ENCODE data around the gene GSS. TPM values are rescaled to one million over a fixed set of nuclear protein-coding genes. Genes with fewer than 3 reads are reported as not detected.

Gene GSS
- total RNA-seq, 1 donor from 2014 or later = 26.1 TPM

DNA sequence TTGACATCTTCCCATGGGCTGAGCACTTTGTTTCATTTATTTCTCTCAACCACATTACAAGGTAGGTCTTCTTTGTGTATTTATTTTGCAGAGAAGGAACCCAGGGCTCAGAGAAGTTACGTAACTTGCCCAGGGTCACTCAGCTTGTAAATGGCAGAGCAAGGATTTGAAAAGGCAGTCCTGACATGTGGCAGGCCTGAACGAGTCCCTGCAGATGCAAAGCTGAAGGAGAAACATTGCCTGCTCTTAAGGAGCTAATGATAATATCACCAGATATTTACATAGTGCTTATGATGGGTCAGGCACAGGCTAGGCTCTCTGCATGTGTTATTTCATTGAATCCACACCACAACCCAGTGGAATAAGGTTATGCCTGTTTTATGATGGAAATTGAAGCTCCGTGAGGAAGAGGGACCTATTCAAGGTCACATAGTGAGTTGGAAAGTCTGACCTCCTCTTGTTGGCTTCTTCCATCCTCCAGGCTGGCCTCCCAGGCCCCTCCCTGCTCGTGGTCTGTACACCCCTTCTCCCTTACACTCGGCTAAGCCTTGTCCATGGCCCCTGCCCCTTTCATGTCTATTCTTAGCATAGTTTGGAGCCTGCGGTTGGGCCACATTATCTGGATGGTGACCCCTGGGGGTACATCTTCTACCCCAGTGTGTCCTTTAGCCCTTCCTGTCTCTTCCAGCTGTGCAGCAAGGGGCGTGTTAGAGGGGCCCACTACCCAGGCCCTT, 12.6 kb upstream of the GSS start:
- Mint-ChIP-seq H3K4me1 (no peaks in the 10 kb centered on the region), H3K27me3 (no peaks in the 10 kb centered on the region), H3K4me3 (no peak overlapping the region), H3K36me3 (ENCODE audit: low read depth) (no peaks in the 10 kb centered on the region), H3K27ac (no peak overlapping the region), H3K9me3 (no peaks in the 10 kb centered on the region)
- CTCF ChIA-PET = interaction anchor here (0.6 kb wide), 1 partner anchor 1903 kb away, joined by 4 read pairs; no protein-coding TSS in a partner anchor
- intact Hi-C loops (cut with micrococcal nuclease) = no loop called here
- DNase-seq = no peak
- POLR2A ChIA-PET = interaction anchor here (0.5 kb wide), 1 partner anchor 1928 kb away, joined by 3 read pairs; no protein-coding TSS in a partner anchor
- ATAC-seq (ENCODE audit: low read depth) = no peak
- TF ChIP-seq, protein P1, sequence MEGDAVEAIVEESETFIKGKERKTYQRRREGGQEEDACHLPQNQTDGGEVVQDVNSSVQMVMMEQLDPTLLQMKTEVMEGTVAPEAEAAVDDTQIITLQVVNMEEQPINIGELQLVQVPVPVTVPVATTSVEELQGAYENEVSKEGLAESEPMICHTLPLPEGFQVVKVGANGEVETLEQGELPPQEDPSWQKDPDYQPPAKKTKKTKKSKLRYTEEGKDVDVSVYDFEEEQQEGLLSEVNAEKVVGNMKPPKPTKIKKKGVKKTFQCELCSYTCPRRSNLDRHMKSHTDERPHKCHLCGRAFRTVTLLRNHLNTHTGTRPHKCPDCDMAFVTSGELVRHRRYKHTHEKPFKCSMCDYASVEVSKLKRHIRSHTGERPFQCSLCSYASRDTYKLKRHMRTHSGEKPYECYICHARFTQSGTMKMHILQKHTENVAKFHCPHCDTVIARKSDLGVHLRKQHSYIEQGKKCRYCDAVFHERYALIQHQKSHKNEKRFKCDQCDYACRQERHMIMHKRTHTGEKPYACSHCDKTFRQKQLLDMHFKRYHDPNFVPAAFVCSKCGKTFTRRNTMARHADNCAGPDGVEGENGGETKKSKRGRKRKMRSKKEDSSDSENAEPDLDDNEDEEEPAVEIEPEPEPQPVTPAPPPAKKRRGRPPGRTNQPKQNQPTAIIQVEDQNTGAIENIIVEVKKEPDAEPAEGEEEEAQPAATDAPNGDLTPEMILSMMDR (IDR thresholded peaks at IDR 0.05) = no peak

GRCh38 chr20:34967421-34967820, 11.8 kb upstream of the GSS start:
- Mint-ChIP-seq H3K4me1 (no peaks in the 10 kb centered on the region), H3K27me3 (no peaks in the 10 kb centered on the region), H3K9me3 (no peaks in the 10 kb centered on the region), H3K36me3 (ENCODE audit: low read depth) (no peaks in the 10 kb centered on the region), H3K27ac (no peak overlapping the region), H3K4me3 (no peak overlapping the region)
- ChIA-PET CTCF (no interaction called here), POLR2A (interaction anchor here (0.5 kb wide), 1 partner anchor 1927 kb away, joined by 3 read pairs; no protein-coding TSS in a partner anchor)
- DNase-seq (no peak), ATAC-seq (ENCODE audit: low read depth) (no peak)
- TF ChIP-seq, protein P1 (IDR thresholded peaks at IDR 0.05) = no peak
- intact Hi-C loops (cut with micrococcal nuclease) = no loop called here

DNA sequence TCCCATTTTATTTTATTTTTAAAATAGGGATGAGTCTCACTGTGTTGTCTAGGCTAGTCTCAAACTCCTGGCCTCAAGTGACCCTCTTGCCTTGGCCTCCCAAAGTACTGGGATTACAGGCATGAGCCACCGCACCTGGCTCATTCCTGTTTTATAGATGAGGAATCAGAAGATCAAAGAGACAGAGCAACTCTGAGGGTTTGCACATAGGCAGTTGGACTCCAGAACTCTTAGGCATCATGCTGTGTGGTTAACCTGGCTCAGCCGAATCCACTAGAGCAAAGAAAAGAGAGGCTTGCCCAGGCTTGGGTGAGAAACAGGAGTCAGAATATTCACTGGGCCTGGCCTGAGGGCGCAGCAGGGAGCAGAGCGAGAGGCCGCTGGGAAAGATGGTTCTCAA, 9.4 kb upstream of the GSS start:
- Mint-ChIP-seq H3K9me3 (no peaks in the 10 kb centered on the region), H3K27ac (no peak overlapping the region), H3K4me3 (no peak overlapping the region), H3K36me3 (ENCODE audit: low read depth) (no peaks in the 10 kb centered on the region), H3K4me1 (peaks cover 3% of the 10 kb centered on the region), H3K27me3 (no peaks in the 10 kb centered on the region)
- ChIA-PET CTCF (no interaction called here), POLR2A (interaction anchor here (0.5 kb wide), 1 partner anchor 313 kb away, joined by 3 read pairs; the partner anchor contains the start of gene MMP24OS)
- intact Hi-C loops (cut with micrococcal nuclease) = no loop called here
- no peak for DNase-seq
- ATAC-seq (ENCODE audit: low read depth) = no peak
- TF ChIP-seq, protein P1 (IDR thresholded peaks at IDR 0.05) = no peak

DNA sequence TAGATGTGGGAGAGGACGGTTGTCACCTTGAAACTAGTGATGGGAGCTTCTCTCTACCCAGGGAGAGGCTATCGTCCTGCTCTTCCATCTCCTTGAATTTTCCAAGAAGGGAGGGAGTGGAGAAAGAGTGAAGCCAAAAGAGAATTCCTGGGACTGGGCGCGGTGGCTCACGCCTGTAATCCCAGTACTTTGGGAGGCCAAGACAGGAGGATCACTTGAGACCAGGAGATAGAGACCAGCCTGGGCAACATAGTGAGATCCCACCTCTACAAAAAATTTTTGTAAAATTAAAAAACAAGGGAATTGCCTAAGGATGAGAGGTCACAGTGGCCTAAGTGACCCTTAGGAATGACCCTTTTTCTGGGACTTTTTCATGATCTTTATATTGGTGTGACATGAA, 8.9 kb upstream of the GSS start:
- H3K9me3 Mint-ChIP-seq = no peaks in the 10 kb centered on the region
- H3K27me3 Mint-ChIP-seq = no peaks in the 10 kb centered on the region
- intact Hi-C loops (cut with micrococcal nuclease) = no loop called here
- ATAC-seq (ENCODE audit: low read depth) (no peak), DNase-seq (no peak)
- H3K4me3 Mint-ChIP-seq = no peak overlapping the region
- H3K27ac Mint-ChIP-seq = no peak overlapping the region
- ChIA-PET POLR2A (no interaction called here), CTCF (no interaction called here)
- H3K4me1 Mint-ChIP-seq = peaks cover 3% of the 10 kb centered on the region
- TF ChIP-seq, protein P1 (IDR thresholded peaks at IDR 0.05) = no peak
- H3K36me3 Mint-ChIP-seq (ENCODE audit: low read depth) = no peaks in the 10 kb centered on the region

GRCh38 chr20:34956751-34957472, 1.3 kb upstream of the GSS start:
- H3K9me3 Mint-ChIP-seq = no peaks in the 10 kb centered on the region
- no peaks in the 10 kb centered on the region for H3K27me3 Mint-ChIP-seq
- H3K36me3 Mint-ChIP-seq (ENCODE audit: low read depth) = peaks cover 8% of the 10 kb centered on the region
- intact Hi-C loops (cut with micrococcal nuclease) = loop anchor here (1.0 to 10.0 kb wide), 5 partner anchors 85 to 998 kb away; partner anchors contain the start of genes GGT7, MMP24OS, NCOA6 and RBM39
- no peak overlapping the region for H3K27ac Mint-ChIP-seq
- ChIA-PET POLR2A (interaction anchor here (0.7 to 2.7 kb wide), 3 partner anchors 44 to 657 kb away, joined by 3 to 16 read pairs (median 7); partner anchors contain the start of gene ACSS2), CTCF (interaction anchor here (0.7 to 1.5 kb wide), 2 partner anchors 47 to 84 kb away, joined by 3 to 6 read pairs; partner anchors contain the start of gene GGT7)
- H3K4me1 Mint-ChIP-seq = peaks cover 25% of the 10 kb centered on the region
- H3K4me3 Mint-ChIP-seq = no peak overlapping the region
- ATAC-seq (ENCODE audit: low read depth) (no peak), DNase-seq (no peak)
- TF ChIP-seq, protein P1 (IDR thresholded peaks at IDR 0.05) = no peak

All from activated B cell treated with CpG ODN at 0.5 μM for 24 hours (primary cell).